Stimulated activated effector memory CD8-positive, alpha-beta T cell treated with anti-CD3 and anti-CD28 coated beads, Interleukin-12 subunit alpha, Interleukin-12 subunit beta, amount 100 ng/mL, for 72 hours (primary cell): ENCODE data around the gene SLC6A4.
A peak's percentile ranks its signal among the peaks of the same experiment; 100 is the strongest.

Experiments used
- ATAC-seq: fragments of 150-1000 bp; cut with Tn5 transposase; 2 replicates; pipeline ENCODE4 v1.10.0; 2021
- DNase-seq, 2 donors: peaks; one replicate each; pipeline ENCODE4 v3.0.0; 2021 to 2022; ENCODE audit warnings: low spot score in 2 of 2
- H3K27ac Mint-ChIP-seq: one replicate; pipeline ENCODE4 v1.8.0; 2022; ENCODE audit warnings: mild to moderate bottlenecking, mixed read lengths
- H3K36me3 Mint-ChIP-seq: one replicate; pipeline ENCODE4 v1.8.0; 2022; ENCODE audit warnings: mild to moderate bottlenecking, mixed read lengths
- H3K4me1 Mint-ChIP-seq: one replicate; pipeline ENCODE4 v1.8.0; 2022; ENCODE audit warnings: mixed read lengths
- H3K4me3 Mint-ChIP-seq: one replicate; pipeline ENCODE4 v1.8.0; 2022; ENCODE audit warnings: mild to moderate bottlenecking, mixed read lengths
- H3K9me3 Mint-ChIP-seq: one replicate; pipeline ENCODE4 v1.8.0; 2022; ENCODE audit warnings: mixed read lengths

Gene SLC6A4

GRCh38 chr17:30188211-30188939, 47.1 kb downstream of the SLC6A4 start:
- Mint-ChIP-seq H3K4me3 (no peak overlapping the region), H3K36me3 (peaks cover 46% of the 10 kb centered on the region), H3K9me3 (no peaks in the 10 kb centered on the region), H3K27ac (no peak overlapping the region), H3K4me1 (peaks cover 7% of the 10 kb centered on the region)
- ATAC-seq: no peak
- DNase-seq: no peak

GRCh38 chr17:30187573-30187972, 47.9 kb downstream of the SLC6A4 start:
- ATAC-seq (no peak), DNase-seq (no peak)
- Mint-ChIP-seq H3K4me3 (no peak overlapping the region), H3K9me3 (no peaks in the 10 kb centered on the region), H3K4me1 (peaks cover 7% of the 10 kb centered on the region), H3K27ac (no peak overlapping the region), H3K36me3 (peaks cover 54% of the 10 kb centered on the region)

GRCh38 chr17:30186761-30187160, 48.7 kb downstream of the SLC6A4 start:
- H3K4me3 Mint-ChIP-seq: no peak overlapping the region
- no peak for DNase-seq
- H3K36me3 Mint-ChIP-seq: peaks cover 62% of the 10 kb centered on the region
- H3K9me3 Mint-ChIP-seq: no peaks in the 10 kb centered on the region
- peaks cover 7% of the 10 kb centered on the region for H3K4me1 Mint-ChIP-seq
- no peak for ATAC-seq
- H3K27ac Mint-ChIP-seq: no peak overlapping the region

- Mint-ChIP-seq H3K9me3 (no peaks in the 10 kb centered on the region), H3K27ac (no peak overlapping the region), H3K4me3 (no peak overlapping the region), H3K4me1 (peaks cover 6% of the 10 kb centered on the region), H3K36me3 (peaks cover 100% of the 10 kb centered on the region)
- DNase-seq: no peak
- no peak for ATAC-seq
Measured at GRCh38 chr17:30176855-30177254, 58.6 kb downstream of the SLC6A4 start.

- no peak for ATAC-seq
- Mint-ChIP-seq H3K36me3 (peaks cover 81% of the 10 kb centered on the region), H3K4me1 (peaks cover 12% of the 10 kb centered on the region), H3K9me3 (no peaks in the 10 kb centered on the region), H3K27ac (no peak overlapping the region), H3K4me3 (no peak overlapping the region)
- no peak for DNase-seq
Measured at GRCh38 chr17:30174556-30174955, 60.9 kb downstream of the SLC6A4 start.

GRCh38 chr17:30173649-30174048, 61.8 kb downstream of the SLC6A4 start:
- DNase-seq: no peak
- Mint-ChIP-seq H3K27ac (no peak overlapping the region), H3K4me3 (no peak overlapping the region), H3K36me3 (peaks cover 72% of the 10 kb centered on the region), H3K4me1 (peaks cover 12% of the 10 kb centered on the region), H3K9me3 (no peaks in the 10 kb centered on the region)
- ATAC-seq: peak; percentile 100

GRCh38 chr17:30172560-30172959, 62.9 kb downstream of the SLC6A4 start:
- DNase-seq (no peak), ATAC-seq (no peak)
- peaks cover 12% of the 10 kb centered on the region for H3K4me1 Mint-ChIP-seq
- H3K9me3 Mint-ChIP-seq: no peaks in the 10 kb centered on the region
- H3K27ac Mint-ChIP-seq: no peak overlapping the region
- H3K36me3 Mint-ChIP-seq: peaks cover 61% of the 10 kb centered on the region
- H3K4me3 Mint-ChIP-seq: no peak overlapping the region

- H3K9me3 Mint-ChIP-seq: no peaks in the 10 kb centered on the region
- H3K4me1 Mint-ChIP-seq: peaks cover 12% of the 10 kb centered on the region
- ATAC-seq: no peak
- no peak for DNase-seq
- no peak overlapping the region for H3K4me3 Mint-ChIP-seq
- H3K36me3 Mint-ChIP-seq: peaks cover 50% of the 10 kb centered on the region
- H3K27ac Mint-ChIP-seq: no peak overlapping the region
Measured at GRCh38 chr17:30170415-30170987, 65.0 kb downstream of the SLC6A4 start.

- H3K36me3 Mint-ChIP-seq: peaks cover 49% of the 10 kb centered on the region
- no peak overlapping the region for H3K4me3 Mint-ChIP-seq
- ATAC-seq: no peak
- H3K9me3 Mint-ChIP-seq: no peaks in the 10 kb centered on the region
- DNase-seq: no peak
- peaks cover 6% of the 10 kb centered on the region for H3K4me1 Mint-ChIP-seq
- H3K27ac Mint-ChIP-seq: no peak overlapping the region
Measured at GRCh38 chr17:30165960-30166359, 69.5 kb downstream of the SLC6A4 start.

GRCh38 chr17:30165147-30165546, 70.3 kb downstream of the SLC6A4 start:
- H3K27ac Mint-ChIP-seq: no peak overlapping the region
- ATAC-seq (no peak), DNase-seq (no peak)
- no peaks in the 10 kb centered on the region for H3K9me3 Mint-ChIP-seq
- H3K4me1 Mint-ChIP-seq: peaks cover 7% of the 10 kb centered on the region
- H3K36me3 Mint-ChIP-seq: peaks cover 55% of the 10 kb centered on the region
- H3K4me3 Mint-ChIP-seq: no peak overlapping the region

GRCh38 chr17:30164531-30164930, 71.0 kb downstream of the SLC6A4 start:
- DNase-seq (no peak), ATAC-seq (no peak)
- peaks cover 61% of the 10 kb centered on the region for H3K36me3 Mint-ChIP-seq
- no peaks in the 10 kb centered on the region for H3K9me3 Mint-ChIP-seq
- H3K4me1 Mint-ChIP-seq: peaks cover 12% of the 10 kb centered on the region
- H3K27ac Mint-ChIP-seq: no peak overlapping the region
- no peak overlapping the region for H3K4me3 Mint-ChIP-seq

- Mint-ChIP-seq H3K4me3 (no peak overlapping the region), H3K27ac (no peak overlapping the region), H3K36me3 (peaks cover 83% of the 10 kb centered on the region), H3K9me3 (no peaks in the 10 kb centered on the region), H3K4me1 (peaks cover 33% of the 10 kb centered on the region)
- DNase-seq (no peak), ATAC-seq (no peak)
Measured at GRCh38 chr17:30161601-30162000, 73.9 kb downstream of the SLC6A4 start.

GRCh38 chr17:30160419-30161172, 74.9 kb downstream of the SLC6A4 start:
- Mint-ChIP-seq H3K4me1 (peaks cover 38% of the 10 kb centered on the region), H3K36me3 (peaks cover 85% of the 10 kb centered on the region), H3K9me3 (no peaks in the 10 kb centered on the region), H3K27ac (no peak overlapping the region), H3K4me3 (no peak overlapping the region)
- ATAC-seq (no peak), DNase-seq (no peak)

GRCh38 chr17:30158896-30159625, 76.4 kb downstream of the SLC6A4 start:
- ATAC-seq (no peak), DNase-seq (no peak)
- peaks cover 38% of the 10 kb centered on the region for H3K4me1 Mint-ChIP-seq
- no peak overlapping the region for H3K27ac Mint-ChIP-seq
- peaks cover 77% of the 10 kb centered on the region for H3K36me3 Mint-ChIP-seq
- no peaks in the 10 kb centered on the region for H3K9me3 Mint-ChIP-seq
- no peak overlapping the region for H3K4me3 Mint-ChIP-seq

GRCh38 chr17:30155389-30155788, 80.1 kb downstream of the SLC6A4 start:
- Mint-ChIP-seq H3K36me3 (peaks cover 81% of the 10 kb centered on the region), H3K27ac (no peak overlapping the region), H3K4me3 (no peak overlapping the region), H3K9me3 (no peaks in the 10 kb centered on the region), H3K4me1 (peaks cover 41% of the 10 kb centered on the region)
- DNase-seq (no peak), ATAC-seq (no peak)
